ENCODE results near the gene EIF4E1B.

Gene EIF4E1B

DNA sequence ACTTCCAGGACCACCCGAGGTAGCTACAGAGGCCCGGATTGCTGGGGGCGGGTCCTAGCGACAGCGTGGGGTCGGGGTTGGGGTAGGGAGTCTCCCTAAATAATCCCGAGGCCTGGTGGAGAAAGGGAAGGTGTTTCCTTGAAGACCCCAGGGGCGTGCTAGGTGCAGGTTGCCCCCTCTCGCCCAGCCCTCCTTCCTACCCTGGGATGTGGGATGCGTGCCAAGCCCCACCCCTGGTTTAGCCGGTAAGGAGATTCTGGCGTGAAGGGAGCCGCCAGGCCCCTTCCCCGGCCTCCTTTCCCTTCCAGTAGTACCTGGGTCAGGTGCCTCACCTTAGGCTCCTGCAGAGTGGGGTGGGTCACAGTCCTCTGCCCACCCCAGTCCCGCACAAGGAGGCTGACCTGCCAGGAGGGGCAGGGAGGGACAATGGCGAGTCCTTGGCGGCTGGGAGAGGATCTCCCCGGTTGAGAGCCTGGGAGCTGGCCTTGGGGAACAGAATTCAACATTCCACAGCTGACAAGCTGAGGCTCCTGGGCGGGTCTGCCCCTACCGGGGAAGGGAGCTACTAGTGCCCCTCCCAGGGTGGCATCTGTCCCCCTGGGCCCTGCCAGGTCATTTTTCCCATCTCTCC, 17.5 kb downstream of the EIF4E1B start:
- no peak for DNase-seq (ENCODE audit: low read depth)

DNA sequence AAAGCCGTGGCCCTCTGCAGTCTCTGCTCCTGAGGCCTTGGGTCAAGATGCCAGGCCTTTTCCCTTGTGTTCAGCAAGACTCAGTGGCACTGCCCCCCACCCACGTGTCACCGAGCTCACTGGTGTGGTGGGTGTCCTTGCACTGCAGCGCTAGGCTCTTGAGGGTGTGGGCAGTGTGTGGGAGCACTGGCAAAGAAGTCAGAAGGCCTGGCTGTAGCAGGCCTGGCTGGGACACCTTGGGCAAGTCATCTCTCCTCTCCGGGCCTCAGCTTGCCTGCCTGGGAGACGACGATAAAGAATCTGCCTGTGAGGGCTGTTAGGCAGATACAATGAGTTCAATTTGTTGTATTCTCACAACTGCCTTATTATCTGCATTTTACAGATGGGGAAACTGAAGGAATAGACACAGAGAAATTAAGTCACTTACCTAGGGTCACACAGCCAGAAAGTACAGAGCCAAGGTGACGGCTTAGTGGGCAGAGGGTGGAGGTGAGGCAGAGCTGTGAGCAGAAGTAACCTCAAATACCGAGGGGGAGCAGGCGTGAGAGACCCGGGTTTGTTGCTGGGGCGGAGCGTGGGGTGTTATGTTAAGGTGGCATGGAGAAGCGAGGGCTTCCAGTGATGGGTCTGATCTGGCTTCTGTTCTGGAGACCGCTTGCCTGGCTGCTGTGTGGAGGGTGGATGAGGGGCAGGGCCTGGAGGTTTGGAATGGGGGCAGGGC, 18.2 kb downstream of the EIF4E1B start:
- no peak for DNase-seq (ENCODE audit: low read depth)

DNA sequence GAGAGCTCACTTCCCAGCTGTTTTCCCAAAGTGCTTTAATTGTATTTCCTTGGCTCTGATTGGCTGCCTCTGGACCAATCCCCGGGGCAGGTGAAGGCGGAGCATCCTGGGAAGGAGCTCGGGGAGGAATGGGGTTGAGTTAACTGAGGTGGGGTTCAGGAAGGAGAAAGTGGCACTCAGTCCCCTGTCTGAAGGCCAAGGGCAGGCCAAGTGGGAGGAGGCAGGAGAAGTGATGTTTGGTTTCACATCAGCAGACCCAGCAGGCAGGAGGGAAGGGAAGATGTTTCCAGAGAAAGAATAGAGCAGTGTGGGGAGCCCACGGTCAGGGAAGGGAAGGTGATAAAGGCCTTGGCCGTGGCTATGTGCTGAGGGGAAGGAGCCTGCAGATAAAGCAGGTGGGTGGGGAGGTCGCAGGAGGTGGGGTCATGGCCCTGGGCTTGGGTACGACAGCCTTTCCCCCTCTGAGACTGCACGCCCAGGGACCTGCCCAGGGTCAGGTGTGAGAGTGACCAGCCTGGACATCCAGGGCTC, 19.9 kb downstream of the EIF4E1B start:
- no peak for DNase-seq (ENCODE audit: low read depth)

DNA sequence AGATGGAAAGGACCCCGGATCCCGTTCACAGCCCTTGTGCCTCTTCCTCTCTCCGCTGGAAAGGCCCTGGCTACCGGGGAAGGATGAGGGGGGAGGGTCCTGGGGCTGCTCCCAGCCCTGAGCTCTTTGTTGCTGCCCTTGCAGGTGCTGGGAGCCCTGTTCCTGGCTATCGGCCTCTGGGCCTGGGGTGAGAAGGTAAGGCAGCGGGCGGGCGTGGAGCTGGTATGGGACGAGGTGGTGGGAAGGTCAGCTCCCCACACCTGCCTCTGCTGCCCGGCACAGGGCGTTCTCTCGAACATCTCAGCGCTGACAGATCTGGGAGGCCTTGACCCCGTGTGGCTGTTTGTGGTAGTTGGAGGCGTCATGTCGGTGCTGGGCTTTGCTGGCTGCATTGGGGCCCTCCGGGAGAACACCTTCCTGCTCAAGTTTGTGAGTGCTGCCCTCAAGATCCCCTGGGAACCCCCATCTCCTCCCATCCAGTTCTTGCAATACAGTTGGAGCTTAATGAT, 21.1 kb downstream of the EIF4E1B start:
- no peak for DNase-seq (ENCODE audit: low read depth)

DNA sequence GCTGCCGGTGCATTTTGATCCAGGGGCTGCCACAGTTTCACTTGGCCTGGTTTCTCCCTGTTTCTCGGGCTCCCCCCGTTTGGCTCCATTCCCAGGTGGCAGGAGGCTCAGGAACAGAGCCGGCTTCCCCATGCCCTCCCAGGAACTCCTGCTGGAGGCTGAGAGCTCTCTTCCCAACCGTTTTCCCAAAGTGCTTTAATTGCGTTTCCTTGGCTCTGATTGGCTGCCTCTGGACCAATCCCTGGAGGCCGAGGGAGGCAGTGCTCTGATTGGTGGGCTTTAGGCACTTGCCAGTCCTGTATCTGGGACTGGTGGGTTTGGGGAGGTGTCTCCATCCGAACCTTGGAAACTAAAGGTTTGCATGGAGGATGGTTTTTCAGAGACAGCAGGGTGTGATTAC, 21.7 kb downstream of the EIF4E1B start:
- no peak for DNase-seq (ENCODE audit: low read depth)

DNA sequence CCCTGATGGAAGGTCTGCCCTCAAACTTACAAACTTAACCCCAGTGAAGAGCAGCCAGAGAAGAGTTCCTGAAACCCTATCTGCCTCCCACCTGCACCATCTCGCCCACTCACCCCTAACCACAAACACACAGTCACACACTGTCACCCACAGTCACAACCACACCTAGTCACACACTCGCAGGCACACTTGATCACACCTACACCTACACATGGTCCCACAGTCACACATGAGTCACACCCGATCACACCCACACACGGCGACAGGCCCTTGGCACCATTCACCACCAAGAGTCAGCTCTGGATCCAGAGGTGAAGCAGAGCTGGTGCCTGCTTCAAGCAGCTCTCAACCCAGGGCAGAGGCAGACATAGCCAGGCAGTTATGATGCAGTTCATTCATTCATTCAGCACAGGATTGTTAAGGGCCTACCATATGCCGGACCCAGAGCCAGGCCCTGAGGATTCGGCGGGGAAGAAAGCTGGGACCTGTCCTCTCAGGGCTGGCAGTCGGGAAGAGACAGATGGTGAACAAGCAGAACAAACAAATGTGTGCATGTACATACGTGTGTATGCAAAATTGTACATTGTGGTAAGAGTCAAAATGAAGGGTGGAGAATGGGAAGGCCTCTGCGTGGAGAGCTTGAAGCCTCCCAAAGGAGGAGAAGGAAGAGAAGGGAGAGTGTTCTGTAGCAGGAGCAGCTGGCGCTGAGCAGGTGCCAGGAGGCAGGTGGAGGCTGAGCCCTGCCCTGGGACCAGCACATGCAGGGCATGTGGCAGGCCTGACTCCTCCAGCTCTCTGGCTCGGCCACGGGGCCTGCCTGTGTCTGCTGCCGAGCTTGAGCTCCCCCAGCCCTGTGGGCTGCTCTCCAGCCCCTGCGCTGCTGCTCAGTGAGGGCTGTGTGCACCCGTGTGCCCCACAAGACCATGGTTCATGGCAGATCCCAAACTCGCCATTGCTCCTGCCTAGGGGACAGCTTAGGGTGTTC, 23.2 kb downstream of the EIF4E1B start:
- peak; percentile 79 for DNase-seq (ENCODE audit: low read depth)

DNA sequence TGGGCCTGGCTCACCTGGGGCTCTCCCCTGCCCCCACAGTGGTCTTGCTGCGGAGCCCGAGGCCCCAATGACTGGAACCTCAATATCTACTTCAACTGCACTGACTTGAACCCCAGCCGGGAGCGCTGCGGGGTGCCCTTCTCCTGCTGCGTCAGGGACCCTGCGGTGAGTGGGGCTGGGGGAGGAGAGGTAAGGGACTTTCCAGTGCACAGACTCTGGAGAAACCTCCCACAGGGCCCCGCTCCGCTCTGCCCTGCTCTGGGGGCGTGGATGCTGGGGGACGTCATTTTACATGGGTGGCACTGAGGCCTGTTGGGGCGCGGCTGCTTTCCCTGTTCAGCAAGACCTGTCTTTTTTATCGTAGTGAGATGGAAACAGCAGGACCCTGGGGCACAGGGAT, 24.4 kb downstream of the EIF4E1B start:
- no peak for DNase-seq (ENCODE audit: low read depth)

DNA sequence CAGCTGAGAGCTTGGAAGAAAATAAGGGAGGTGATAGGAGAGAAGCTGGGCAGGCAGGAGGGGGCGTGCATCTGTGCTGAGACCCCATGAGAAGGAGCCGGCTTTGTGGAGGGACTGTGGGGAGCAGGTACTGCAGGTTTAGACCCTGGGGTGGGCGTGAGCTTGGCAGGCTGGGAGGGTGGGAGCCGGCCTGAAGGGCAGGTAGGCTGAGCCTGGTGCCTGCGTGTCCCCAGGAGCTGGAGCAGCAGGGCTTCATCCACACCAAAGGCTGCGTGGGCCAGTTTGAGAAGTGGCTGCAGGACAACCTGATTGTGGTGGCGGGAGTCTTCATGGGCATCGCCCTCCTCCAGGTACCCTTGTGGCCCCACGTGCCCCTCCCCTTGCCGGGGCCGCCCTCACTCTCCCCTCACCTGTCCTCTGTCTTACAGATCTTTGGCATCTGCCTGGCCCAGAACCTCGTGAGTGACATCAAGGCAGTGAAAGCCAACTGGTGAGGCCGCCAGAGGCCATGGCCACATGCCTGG, 26.1 kb downstream of the EIF4E1B start:
- no peak for DNase-seq (ENCODE audit: low read depth)

DNA sequence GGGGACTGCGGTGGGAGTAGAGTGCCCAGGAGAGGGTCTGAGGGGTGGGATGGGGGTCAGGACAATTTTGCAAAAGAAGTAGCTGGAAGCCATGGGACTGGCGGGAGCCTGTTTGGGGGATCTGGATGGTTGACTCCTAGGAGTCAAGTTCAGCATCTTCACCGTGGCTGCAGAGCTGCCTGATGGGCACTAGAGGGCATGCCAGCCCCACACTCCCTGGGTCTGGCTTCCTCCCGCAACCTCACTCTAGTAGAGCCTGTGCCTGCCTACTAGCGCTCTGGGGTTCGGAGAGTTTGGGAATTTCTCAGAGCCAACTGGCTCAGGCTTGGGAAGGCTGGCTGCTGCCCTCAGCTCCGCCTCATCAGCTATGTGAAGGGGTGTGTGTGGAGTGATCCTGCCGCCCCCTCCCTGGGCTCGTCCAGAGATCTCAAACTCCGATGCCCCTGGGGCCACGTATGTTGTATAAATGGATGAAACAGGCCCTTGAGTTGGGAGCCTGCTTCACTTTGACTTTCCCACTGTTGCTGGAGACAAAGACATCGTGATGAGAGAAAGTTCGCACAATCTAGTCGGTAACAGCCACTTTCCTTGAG, 27.6 kb downstream of the EIF4E1B start:
- DNase-seq (ENCODE audit: low read depth) = peak; percentile 39

DNA sequence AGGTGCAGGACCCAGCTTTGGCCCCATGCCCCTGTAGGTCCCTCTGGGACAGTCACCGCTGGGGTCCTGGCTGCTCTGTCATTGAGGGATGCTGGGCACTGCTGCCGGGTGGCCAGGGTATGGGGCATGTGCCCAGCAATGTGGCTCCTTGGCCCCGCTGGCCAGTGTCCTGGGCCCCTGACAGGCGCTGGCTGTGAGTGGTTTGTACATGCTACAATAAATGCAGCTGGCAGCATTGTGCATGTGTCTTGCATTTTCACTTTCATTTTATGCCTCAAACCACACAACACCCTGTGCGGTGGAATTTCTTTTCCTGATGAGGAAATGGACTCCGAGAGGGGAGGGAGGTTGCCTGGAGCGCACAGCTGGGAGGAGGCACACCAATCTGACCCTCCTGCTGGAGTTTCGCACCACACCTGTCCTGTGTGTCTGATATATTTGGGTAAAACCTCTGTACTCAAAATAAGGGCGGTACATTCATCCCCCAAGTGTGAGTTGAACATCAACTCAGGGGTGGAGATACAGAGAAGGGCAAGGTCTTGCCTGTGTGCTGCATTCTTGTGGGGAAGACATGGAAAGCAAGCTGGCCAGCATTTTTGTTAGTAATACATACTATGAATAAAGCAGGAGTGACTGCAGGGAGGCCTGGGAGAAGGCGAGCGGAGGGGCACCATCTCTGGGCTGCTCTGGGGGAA, 28.5 kb downstream of the EIF4E1B start:
- DNase-seq (ENCODE audit: low read depth) = no peak

DNA sequence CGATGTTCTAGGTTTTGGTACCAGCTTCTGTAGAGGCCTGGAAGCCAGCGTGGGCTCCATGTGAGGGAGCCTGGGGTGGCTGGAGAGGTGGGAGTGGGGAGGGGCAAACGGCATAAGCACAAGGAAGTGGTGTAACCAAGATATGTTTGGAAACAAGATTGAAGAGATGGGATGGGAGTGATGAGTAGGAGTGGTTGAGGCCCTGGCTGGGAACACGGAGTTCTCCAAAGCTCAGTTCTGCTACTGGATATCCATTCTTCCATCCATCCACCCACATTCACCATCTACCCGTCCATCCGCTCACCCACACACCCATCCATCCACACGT, 29.0 kb downstream of the EIF4E1B start:
- no peak for DNase-seq (ENCODE audit: low read depth)

DNA sequence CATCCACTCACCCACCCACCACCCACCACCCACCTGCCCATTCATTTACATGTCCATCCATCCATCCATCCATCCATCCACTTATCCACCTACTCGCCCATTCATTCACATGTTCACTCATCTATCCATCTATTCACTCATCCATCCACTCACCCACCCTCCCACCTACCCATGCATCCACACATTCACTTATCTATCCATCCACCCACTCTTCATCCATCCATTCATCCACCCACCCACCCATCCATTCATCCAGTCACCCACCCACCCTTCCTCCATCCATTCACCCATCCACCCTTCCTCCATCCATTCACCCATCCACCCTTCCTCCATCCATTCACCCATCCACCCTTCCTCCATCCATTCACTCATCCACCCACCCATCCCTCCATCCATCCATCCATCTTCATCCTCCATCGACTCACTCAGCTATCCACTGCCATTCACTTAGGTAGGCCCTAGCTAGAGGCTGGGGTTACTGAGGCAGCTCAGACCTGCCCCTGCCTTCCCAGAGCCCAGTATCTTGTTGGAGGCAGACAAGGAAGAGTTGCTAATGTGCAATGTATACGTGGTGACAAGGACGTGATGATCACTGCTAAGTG, 29.5 kb downstream of the EIF4E1B start:
- no peak for DNase-seq (ENCODE audit: low read depth)

DNA sequence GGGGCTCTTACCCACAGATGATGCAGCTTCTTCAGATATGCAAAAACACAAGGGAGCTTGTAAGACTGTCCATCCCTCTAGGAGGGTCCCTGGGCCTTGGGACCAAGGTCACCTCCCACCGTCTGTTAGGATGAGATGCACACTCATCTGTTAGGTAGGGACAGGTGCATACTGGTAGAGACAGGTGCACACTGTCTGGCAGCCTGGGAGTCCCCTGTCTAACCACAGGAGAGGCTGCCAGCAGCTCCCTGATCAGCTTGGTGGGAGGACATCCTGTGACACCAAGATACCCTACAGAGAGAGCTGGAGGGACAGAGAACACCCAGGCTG, 30.0 kb downstream of the EIF4E1B start:
- no peak for DNase-seq (ENCODE audit: low read depth)

DNA sequence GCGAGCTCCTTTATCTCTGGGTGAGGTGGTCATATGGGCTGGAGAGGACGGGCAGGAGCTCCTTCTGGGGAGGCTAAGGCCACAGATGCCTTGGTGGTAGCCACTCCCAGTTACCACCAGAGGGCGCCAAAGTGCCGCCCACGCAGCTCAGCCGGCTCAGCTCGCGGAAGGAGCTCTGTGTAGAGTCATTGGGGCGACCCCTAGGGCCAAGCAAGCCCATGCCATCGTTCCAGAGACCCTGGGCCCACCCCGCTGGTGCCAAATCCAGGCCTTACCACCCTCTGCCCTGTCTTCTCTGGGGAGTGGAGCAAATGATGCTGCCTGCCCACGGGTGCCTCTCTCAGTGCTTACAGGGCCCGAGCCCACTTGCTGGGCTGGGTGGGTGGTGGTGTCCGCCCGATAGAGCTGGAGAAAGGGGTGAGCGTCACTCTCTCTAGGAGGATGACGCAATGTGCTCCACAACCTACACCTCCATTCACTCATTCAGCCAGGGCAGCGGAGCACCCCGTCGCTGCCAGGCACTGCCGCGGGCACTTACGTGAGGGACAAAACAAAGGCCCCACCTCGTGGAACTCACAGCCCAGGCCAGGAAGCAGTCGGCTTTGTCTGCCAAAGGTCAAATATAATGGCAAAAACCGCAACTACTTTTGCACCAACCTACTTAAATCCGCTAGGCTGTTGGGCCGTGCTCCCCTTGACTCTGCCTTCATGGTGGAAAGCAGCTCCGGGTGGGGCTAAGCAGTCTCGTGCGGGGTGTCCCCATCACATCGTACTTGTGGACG, 30.6 kb downstream of the EIF4E1B start:
- peak; percentile 69 for DNase-seq (ENCODE audit: low read depth)

DNA sequence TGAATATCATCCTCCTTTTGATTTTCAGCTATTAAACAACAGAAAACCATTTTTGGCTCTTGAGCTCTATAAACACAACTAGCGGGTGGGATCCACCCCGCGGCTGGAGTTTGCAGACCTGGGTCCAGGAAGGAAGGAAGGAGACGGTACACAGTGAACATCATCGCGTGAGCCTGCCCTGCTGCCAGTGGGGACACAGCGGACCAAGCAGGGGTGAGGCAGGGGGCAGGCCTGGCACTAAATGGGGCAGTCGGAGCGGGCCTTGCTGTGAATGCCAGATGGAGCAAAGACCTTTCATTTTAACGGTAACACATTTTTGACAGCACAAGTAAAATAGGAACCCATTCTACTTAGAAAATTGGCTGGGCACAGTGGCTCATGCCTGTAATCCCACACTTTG, 31.2 kb downstream of the EIF4E1B start:
- DNase-seq (ENCODE audit: low read depth) = no peak

DNA sequence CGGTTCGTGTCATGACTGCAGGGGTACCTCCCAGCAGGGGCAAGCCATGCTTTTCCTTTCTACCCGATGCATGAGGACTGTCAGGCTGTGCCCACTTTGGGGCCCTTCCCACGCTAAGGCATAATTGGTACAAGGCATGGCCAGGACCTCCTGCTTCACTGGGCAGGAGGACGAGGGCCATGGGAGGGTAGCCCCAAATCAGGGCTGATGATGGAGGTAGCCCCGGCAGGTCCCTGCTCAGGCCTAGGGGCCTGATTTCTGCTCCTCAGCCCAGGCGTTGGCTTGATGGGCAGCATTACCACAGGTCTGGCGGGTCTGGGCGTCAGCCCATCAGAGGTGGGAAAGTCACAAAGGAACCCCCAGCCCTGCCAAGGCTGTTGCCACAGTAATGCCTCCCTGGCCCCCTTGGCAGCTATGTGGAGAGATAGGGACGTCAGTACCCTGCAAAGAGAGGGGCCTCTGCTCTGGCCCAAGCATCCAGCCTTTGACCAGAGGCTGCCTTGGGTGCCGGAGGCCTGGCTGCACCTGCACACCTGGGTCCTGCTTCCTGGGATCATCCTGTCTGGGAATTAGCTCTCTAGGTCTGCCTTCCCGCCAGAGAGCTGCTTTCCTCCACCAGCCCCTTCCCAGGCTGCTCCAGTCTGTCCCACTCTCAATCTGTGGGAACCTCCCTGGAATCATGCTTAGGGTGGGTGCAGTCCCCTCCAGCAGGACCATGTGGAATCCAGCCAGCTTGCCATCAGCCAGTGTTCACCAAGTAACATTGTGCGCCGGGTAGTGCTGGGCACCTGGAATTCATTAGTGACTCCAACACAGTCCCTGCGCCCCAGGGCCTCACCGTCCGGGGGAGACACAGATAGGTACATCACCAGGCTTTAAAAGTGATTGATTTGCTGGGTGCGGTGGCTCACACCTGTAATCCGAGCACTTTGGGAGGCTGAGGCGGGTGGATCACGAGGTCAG, 32.2 kb downstream of the EIF4E1B start:
- no peak for DNase-seq (ENCODE audit: low read depth)

DNA sequence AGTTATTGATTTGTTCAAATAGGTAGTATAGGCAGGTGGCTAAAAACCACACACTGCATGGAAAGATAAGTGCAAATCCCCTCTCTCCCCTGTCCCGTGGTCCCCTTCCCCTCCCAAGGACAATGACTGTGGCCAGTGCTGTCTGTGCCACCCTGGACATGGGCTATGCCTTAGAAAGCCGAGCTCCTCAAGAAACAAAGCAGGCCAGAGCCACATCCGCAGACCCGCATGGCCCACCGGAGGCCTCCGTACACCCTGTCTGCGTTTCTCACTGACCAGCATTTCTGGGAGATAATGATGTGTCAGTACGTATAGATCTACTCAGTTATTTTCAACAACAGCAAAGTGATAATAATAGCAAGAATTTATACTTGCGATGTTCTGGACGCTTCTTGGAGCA, 33.1 kb downstream of the EIF4E1B start:
- no peak for DNase-seq (ENCODE audit: low read depth)

DNA sequence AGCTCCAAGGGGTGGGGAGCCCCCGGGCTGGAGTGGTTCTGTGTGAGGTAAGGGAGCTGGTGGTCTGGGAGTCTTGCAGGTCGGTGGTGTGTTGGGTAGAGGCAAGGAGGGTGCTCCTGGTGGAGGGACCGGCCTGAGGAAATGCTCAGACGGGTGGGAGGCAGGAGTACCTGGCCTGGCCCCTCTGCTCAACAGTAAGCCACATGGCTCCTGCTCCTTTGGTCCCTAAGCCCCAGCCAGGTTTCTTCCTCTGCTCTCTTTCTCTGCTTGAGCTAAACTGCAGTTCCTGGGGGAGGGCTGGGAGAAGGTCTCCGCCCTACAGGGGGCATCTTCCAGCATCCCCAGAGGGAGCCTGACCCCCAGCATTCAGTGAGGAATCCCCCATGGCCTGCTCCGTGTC, 34.0 kb downstream of the EIF4E1B start:
- no peak for DNase-seq (ENCODE audit: low read depth)

DNA sequence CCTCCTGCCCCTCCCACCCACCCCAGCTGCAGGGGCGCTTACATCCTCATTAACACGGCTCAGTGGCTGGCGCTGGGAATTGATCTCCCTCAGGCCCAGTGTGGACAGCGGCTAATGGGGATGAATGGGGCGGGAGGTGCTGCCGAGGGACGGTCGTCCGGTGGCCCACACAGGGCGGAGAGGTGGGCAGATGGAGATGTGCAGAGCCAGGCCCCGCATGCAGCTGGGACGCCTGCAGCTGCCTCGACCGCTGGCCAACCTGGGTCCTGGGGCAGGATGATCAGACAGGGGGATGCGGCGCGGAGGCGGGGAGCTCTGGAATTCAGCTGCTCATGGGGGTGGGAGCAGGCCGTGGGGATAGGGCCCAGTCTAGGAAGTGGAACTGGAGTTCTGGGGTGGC, 34.4 kb downstream of the EIF4E1B start:
- DNase-seq (ENCODE audit: low read depth) = no peak
